Esophagus muscularis mucosa (tissue), 4 donors: Measurements from ENCODE around the gene PICK1.

Experiments
- EP300 ChIP-seq: sonication (generic); formaldehyde crosslinking; IDR thresholded peaks from one replicate; pipeline ENCODE4 v1.6.1; 2017; ENCODE audit warnings: antibody characterized with exemption
- POLR2A ChIP-seq: fragments of 450-650 bp; IDR thresholded peaks from one replicate; pipeline ENCODE4 v1.6.1; 2017; ENCODE audit warnings: antibody characterized with exemption, moderate library complexity, mild to moderate bottlenecking, low read depth
- POLR2AphosphoS5 ChIP-seq, 2 donors: sonication (generic); formaldehyde crosslinking; IDR thresholded peaks; one replicate each; pipeline ENCODE4 v1.6.1; 2017; ENCODE audit warnings: antibody characterized with exemption in 2 of 2
- TF ChIP-seq, protein P1 (sequence below), 3 experiments: fragments of 200-600 bp in 2 of 3; fragments of 450-650 bp in 1 of 3; sonication (generic) in 2 of 3; IDR thresholded peaks; one replicate each; pipeline ENCODE4 v1.5.1; 2017 to 2019; ENCODE audit warnings: antibody characterized with exemption in 3 of 3, mild to moderate bottlenecking in 2 of 3, moderate library complexity in 1 of 3

DNA sequence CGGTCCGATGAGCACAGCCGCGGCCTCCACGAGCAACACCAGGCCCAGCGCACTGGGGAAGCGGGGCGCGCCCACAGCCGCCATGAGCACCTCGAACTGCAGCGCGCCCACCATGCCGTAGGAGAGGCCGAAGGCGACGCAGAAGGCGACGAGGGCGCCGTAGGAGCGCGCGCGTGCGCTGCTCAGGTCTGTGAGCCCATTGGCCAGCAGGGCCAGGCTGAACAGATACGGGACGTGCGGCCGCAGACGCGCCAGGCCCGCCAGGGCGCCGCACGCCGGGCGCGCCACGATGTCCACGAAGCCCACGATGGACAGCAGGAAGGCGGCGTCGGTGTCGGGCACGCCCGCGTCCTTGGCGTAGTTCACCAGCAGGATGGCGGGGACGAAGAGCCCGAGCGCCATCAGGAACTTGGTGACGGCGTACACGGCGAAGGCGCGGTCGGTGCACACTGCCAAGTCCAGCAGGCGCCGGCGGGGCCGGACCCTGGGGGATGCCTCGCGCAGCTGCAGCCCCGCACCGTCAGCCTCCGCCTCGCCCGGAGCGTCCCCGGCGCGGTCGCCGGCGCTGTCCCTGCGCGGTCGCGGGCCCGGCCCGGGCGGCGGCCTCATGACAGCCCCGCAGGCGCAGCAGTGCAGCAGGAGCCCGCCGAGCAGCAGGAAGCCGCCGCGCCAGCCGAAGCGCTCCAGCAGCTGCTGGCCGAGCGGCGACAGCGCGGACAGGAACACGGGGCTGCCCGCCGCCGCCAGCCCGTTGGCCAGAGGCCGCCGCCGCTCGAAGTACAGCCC is 23.8 kb downstream of the PICK1 start:
- TF ChIP-seq, protein P1, sequence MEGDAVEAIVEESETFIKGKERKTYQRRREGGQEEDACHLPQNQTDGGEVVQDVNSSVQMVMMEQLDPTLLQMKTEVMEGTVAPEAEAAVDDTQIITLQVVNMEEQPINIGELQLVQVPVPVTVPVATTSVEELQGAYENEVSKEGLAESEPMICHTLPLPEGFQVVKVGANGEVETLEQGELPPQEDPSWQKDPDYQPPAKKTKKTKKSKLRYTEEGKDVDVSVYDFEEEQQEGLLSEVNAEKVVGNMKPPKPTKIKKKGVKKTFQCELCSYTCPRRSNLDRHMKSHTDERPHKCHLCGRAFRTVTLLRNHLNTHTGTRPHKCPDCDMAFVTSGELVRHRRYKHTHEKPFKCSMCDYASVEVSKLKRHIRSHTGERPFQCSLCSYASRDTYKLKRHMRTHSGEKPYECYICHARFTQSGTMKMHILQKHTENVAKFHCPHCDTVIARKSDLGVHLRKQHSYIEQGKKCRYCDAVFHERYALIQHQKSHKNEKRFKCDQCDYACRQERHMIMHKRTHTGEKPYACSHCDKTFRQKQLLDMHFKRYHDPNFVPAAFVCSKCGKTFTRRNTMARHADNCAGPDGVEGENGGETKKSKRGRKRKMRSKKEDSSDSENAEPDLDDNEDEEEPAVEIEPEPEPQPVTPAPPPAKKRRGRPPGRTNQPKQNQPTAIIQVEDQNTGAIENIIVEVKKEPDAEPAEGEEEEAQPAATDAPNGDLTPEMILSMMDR (IDR thresholded peaks at IDR 0.05), result no peak
- TF ChIP-seq POLR2AphosphoS5 (IDR thresholded peaks at IDR 0.05), result peak; percentile 31 to 49
- TF ChIP-seq POLR2A, result no peak
- no peak for TF ChIP-seq EP300
